Parathyroid adenoma (tissue), 2 donors: ENCODE measurements around the gene PRDM1.

Experiments used
- H2AFZ ChIP-seq: fragments of 300-600 bp; sonication (generic); one replicate; pipeline ENCODE4 v1.7.0; 2017; ENCODE audit warnings: antibody characterized with exemption, mild to moderate bottlenecking
- H3K27ac ChIP-seq: fragments of 300-600 bp; sonication (generic); one replicate; pipeline ENCODE4 v1.7.0; 2017
- H3K27me3 ChIP-seq: fragments of 300-600 bp; sonication (generic); one replicate; pipeline ENCODE4 v1.7.0; 2017; ENCODE audit warnings: low read length; ENCODE audit not compliant: control insufficient read depth, insufficient read depth
- H3K36me3 ChIP-seq: fragments of 300-600 bp; sonication (generic); one replicate; pipeline ENCODE4 v1.7.0; 2017; ENCODE audit warnings: low read length; ENCODE audit not compliant: control insufficient read depth, insufficient read depth
- H3K4me1 ChIP-seq: fragments of 300-600 bp; sonication (generic); one replicate; pipeline ENCODE4 v1.7.0; 2017; ENCODE audit warnings: control low read depth
- H3K4me2 ChIP-seq: fragments of 300-600 bp; sonication (generic); one replicate; pipeline ENCODE4 v1.7.0; 2017; ENCODE audit warnings: low read length
- H3K4me3 ChIP-seq: fragments of 300-600 bp; sonication (generic); one replicate; pipeline ENCODE4 v1.7.0; 2017; ENCODE audit warnings: low read depth, low read length
- H3K79me2 ChIP-seq: fragments of 300-600 bp; sonication (generic); one replicate; pipeline ENCODE4 v1.7.0; 2017; ENCODE audit warnings: control low read depth
- H3K9ac ChIP-seq: fragments of 300-600 bp; sonication (generic); one replicate; pipeline ENCODE4 v1.7.0; 2017; ENCODE audit warnings: mild to moderate bottlenecking
- H3K9me3 ChIP-seq: fragments of 300-600 bp; sonication (generic); one replicate; pipeline ENCODE4 v1.7.0; 2017; ENCODE audit warnings: low read length; ENCODE audit not compliant: control insufficient read depth
- TF ChIP-seq, protein P1 (sequence below): fragments of 300-600 bp; sonication (generic); IDR thresholded peaks from one replicate; pipeline ENCODE4 v1.7.0; 2017; ENCODE audit warnings: antibody characterized with exemption, mild to moderate bottlenecking
- donor health status: primary hyperparathyroidism.

Gene PRDM1

DNA sequence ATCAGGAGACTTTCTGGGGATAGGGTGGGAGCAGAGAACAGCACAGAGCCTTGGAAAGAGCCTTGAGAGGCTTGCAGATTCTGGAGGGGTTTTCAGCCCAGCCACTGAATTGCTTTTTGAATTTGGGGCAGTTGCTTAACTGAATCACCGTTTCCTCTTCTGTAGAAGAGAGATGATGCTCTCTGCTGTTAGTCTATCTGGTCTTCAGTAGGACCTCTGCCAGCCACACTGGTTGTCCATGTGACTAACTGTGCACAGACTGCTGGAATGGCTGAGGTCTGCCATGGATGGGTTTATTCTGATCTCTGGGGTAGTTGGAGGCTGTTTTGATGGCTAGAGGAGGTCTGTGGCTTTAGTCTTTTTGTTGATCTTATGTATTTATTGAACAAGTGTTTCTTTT, 21.4 kb upstream of the PRDM1 start:
- no peaks in the 10 kb centered on the region for H3K9me3 ChIP-seq
- H3K9ac ChIP-seq: no peak overlapping the region
- H3K79me2 ChIP-seq: no peaks in the 10 kb centered on the region
- H3K36me3 ChIP-seq: no peaks in the 10 kb centered on the region
- H3K27me3 ChIP-seq: no peaks in the 10 kb centered on the region
- TF ChIP-seq, protein P1, sequence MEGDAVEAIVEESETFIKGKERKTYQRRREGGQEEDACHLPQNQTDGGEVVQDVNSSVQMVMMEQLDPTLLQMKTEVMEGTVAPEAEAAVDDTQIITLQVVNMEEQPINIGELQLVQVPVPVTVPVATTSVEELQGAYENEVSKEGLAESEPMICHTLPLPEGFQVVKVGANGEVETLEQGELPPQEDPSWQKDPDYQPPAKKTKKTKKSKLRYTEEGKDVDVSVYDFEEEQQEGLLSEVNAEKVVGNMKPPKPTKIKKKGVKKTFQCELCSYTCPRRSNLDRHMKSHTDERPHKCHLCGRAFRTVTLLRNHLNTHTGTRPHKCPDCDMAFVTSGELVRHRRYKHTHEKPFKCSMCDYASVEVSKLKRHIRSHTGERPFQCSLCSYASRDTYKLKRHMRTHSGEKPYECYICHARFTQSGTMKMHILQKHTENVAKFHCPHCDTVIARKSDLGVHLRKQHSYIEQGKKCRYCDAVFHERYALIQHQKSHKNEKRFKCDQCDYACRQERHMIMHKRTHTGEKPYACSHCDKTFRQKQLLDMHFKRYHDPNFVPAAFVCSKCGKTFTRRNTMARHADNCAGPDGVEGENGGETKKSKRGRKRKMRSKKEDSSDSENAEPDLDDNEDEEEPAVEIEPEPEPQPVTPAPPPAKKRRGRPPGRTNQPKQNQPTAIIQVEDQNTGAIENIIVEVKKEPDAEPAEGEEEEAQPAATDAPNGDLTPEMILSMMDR: no peak
- no peaks in the 10 kb centered on the region for H3K4me1 ChIP-seq
- H2AFZ ChIP-seq: no peak overlapping the region
- H3K27ac ChIP-seq: no peak overlapping the region
- H3K4me3 ChIP-seq: no peak overlapping the region
- no peak overlapping the region for H3K4me2 ChIP-seq

DNA sequence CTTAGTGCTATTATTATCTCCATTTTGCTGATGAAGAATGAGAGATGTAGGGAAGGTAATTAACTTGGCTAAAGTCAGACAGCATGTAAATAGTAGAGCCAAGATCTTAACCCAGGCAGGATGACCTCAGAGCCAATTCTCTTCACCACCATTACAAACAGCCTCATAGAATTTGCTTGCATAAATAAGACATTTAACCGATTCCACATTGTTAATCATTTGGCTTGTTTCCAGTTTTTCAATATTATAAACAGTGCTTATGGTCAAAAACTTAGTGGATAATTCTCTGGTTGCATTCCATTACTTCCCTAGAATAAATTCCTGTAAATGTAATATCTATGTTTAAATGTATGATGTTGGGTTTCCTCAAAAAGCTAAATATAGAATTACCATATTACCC, 19.1 kb upstream of the PRDM1 start:
- Histone ChIP-seq H3K4me1 (no peaks in the 10 kb centered on the region), H3K27me3 (no peaks in the 10 kb centered on the region), H3K27ac (no peak overlapping the region), H3K36me3 (no peaks in the 10 kb centered on the region), H3K79me2 (no peaks in the 10 kb centered on the region), H3K4me3 (no peak overlapping the region), H2AFZ (no peak overlapping the region), H3K4me2 (no peak overlapping the region), H3K9ac (no peak overlapping the region), H3K9me3 (no peaks in the 10 kb centered on the region)
- TF ChIP-seq, protein P1: no peak

DNA sequence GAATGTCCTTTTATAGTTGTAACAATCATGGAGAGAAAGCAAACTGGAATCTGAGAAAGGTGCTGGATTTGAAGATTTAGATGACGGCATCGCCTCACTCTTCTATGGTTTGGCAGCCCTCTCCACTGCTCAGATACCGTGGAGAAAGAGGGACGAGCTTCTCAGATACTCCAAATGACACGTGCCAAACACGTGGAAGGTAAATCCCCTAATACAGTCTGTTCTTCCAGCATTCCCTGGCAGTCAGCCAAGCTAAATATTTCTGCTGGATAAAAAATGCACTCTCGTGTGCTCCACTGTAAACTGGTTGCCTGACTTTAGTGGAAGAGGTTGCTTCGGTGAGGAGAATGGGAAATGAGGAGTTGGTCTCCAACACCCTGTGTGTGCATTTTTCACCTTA, 16.7 kb upstream of the PRDM1 start:
- no peak overlapping the region for H2AFZ ChIP-seq
- H3K4me1 ChIP-seq: no peaks in the 10 kb centered on the region
- H3K4me3 ChIP-seq: no peak overlapping the region
- no peaks in the 10 kb centered on the region for H3K79me2 ChIP-seq
- H3K4me2 ChIP-seq: no peak overlapping the region
- H3K36me3 ChIP-seq: no peaks in the 10 kb centered on the region
- TF ChIP-seq, protein P1: no peak
- H3K27me3 ChIP-seq: no peaks in the 10 kb centered on the region
- no peak overlapping the region for H3K9ac ChIP-seq
- no peaks in the 10 kb centered on the region for H3K9me3 ChIP-seq
- no peak overlapping the region for H3K27ac ChIP-seq

DNA sequence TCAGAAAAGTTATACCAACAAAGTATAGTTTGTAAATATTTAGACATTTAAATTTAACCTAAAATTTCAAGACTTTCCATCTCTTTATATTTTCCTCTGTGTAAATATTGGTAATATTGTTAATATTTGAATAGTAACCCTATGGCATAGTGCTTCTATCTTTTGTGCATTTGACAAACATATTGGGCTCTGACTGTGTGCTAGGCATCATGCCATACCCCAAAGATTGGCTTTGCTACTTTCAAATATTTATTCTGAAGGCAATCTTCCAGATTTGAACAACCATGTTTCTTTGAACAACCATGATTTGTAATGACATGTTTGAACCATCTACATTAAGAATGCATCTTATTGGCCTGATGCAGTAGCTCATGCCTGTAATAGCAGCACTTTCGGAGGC, 15.5 kb upstream of the PRDM1 start:
- Histone ChIP-seq H3K9ac (no peak overlapping the region), H3K4me3 (no peak overlapping the region), H3K79me2 (no peaks in the 10 kb centered on the region), H2AFZ (no peak overlapping the region), H3K36me3 (no peaks in the 10 kb centered on the region), H3K27ac (no peak overlapping the region), H3K27me3 (no peaks in the 10 kb centered on the region), H3K4me2 (no peak overlapping the region), H3K4me1 (no peaks in the 10 kb centered on the region), H3K9me3 (no peaks in the 10 kb centered on the region)
- TF ChIP-seq, protein P1: no peak

DNA sequence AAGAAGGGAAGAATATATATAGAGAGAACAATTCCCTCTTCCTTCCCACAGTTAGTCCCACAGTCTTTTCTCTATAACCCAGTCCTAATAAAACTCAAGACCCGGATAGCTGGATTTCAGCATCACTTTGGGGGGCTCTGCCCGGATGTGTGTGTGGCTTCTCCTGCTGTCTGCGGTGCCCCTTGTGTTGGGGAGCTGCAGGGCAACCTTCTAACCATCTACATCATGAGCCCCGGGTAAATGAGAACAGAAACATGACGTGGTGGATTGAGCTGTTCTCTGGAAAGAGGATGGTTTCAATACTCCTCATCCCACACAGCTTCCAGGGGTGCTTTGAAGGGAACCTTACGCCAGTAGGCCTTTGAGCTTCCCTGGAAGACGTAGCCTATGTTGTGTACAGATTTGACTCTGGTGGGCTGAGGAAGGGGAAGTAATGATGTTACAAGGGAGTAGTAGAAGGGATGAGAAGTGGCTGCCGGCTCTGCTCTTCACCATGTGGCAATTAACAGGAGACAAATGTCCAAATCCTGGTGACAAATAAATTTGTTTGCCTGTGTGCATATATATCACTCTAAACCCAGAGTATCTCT, 13.5 kb upstream of the PRDM1 start:
- no peaks in the 10 kb centered on the region for H3K4me1 ChIP-seq
- no peak overlapping the region for H3K4me3 ChIP-seq
- H3K79me2 ChIP-seq: no peaks in the 10 kb centered on the region
- TF ChIP-seq, protein P1: no peak
- H3K9ac ChIP-seq: no peak overlapping the region
- no peak overlapping the region for H3K27ac ChIP-seq
- no peaks in the 10 kb centered on the region for H3K27me3 ChIP-seq
- no peaks in the 10 kb centered on the region for H3K36me3 ChIP-seq
- H2AFZ ChIP-seq: no peak overlapping the region
- H3K9me3 ChIP-seq: no peaks in the 10 kb centered on the region
- no peak overlapping the region for H3K4me2 ChIP-seq
